SK-N-SH (cell line): Measurements from ENCODE around the gene MEIS2. TPM values are rescaled to one million over a fixed set of nuclear protein-coding genes. Genes with fewer than 3 reads are reported as not detected.

Experiments
- CTCF ChIA-PET: fragments of 300-600, 350-600 bp; formaldehyde crosslinking; extraction: SDS; loops from one replicate; lab custom pipeline; 2021; lab: Yijun Ruan, JAX
- POLR2A ChIA-PET: fragments of 350-600 bp; sonication (Branson Sonifier 250); formaldehyde crosslinking; extraction: SDS; loops from one replicate; lab custom pipeline; 2020; ENCODE audit warnings: antibody characterized with exemption, inconsistent platforms; lab: Yijun Ruan, JAX
- DNase-seq: peaks from one replicate; pipeline ENCODE4 v3.0.0; 2012
- H2AFZ ChIP-seq: fragments of 200-600 bp; sonication (generic); 2 replicates; pipeline ENCODE4 v1.8.1; 2016; ENCODE audit warnings: antibody characterized with exemption, mild to moderate bottlenecking, low read depth
- H3F3A ChIP-seq: fragments of 200-600 bp; sonication (generic); replicated peaks from 2 replicates; pipeline ENCODE3; 2016; ENCODE audit warnings: antibody characterized with exemption, mild to moderate bottlenecking; ENCODE audit not compliant: insufficient read depth
- H3K27ac ChIP-seq, 2 experiments: fragments of 200-500 bp in 1 of 2; fragments of 200-600 bp in 1 of 2; sonication (Bioruptor generic) in 1 of 2; sonication (generic), shearing (Covaris generic) in 1 of 2; 2 replicates each; pipeline versions ENCODE4 v1.5.1 to v1.6.1; 2014 to 2016; ENCODE audit warnings: low read depth in 2 of 2, inconsistent platforms in 1 of 2, low read length in 1 of 2, mild to moderate bottlenecking in 1 of 2, mixed read lengths in 1 of 2
- H3K27me3 ChIP-seq: fragments of 200-600 bp; sonication (generic), shearing (Covaris generic); 2 replicates; pipeline ENCODE4 v1.6.1; 2016; ENCODE audit warnings: mixed run types; ENCODE audit not compliant: insufficient read depth
- H3K36me3 ChIP-seq, 2 experiments: fragments of 200-500 bp in 1 of 2; fragments of 200-600 bp in 1 of 2; sonication (Bioruptor generic) in 1 of 2; sonication (generic) in 1 of 2; replicated peaks in 1 of 2; 2 replicates each; pipeline versions ENCODE3 to v1.5.1; 2014 to 2016; ENCODE audit warnings: low read length in 1 of 2, mild to moderate bottlenecking in 1 of 2; ENCODE audit not compliant: insufficient read depth in 2 of 2, control insufficient read depth in 1 of 2
- H3K4me1 ChIP-seq, 2 experiments: fragments of 200-500 bp in 1 of 2; fragments of 200-600 bp in 1 of 2; sonication (Bioruptor generic) in 1 of 2; sonication (generic), shearing (Covaris generic) in 1 of 2; 2 replicates each; pipeline versions ENCODE4 v1.5.1 to v1.6.1; 2014 to 2016; ENCODE audit warnings: low read depth in 1 of 2, low read length in 1 of 2, mixed run types in 1 of 2; ENCODE audit not compliant: insufficient read depth in 2 of 2, control insufficient read depth in 1 of 2
- H3K4me2 ChIP-seq: fragments of 200-600 bp; sonication (generic), shearing (Covaris generic); 2 replicates; pipeline ENCODE4 v1.6.1; 2017; ENCODE audit warnings: mixed run types
- H3K4me3 ChIP-seq, 2 experiments: fragments of 200-500 bp in 1 of 2; fragments of 200-600 bp in 1 of 2; sonication (Bioruptor generic) in 1 of 2; sonication (generic), shearing (Covaris generic) in 1 of 2; 2 replicates each; pipeline versions ENCODE4 v1.5.1 to v1.8.1; 2014 to 2016; ENCODE audit warnings: low read depth in 2 of 2, inconsistent platforms in 1 of 2, low read length in 1 of 2, mild to moderate bottlenecking in 1 of 2, mixed read lengths in 1 of 2, moderate library complexity in 1 of 2
- H3K79me2 ChIP-seq: fragments of 200-600 bp; sonication (generic); 2 replicates; pipeline ENCODE4 v1.8.1; 2017; ENCODE audit warnings: mild to moderate bottlenecking; ENCODE audit not compliant: insufficient read depth
- H3K9ac ChIP-seq: fragments of 200-600 bp; sonication (generic); 2 replicates; pipeline ENCODE4 v1.6.1; 2017; ENCODE audit warnings: mixed run types
- H3K9me2 ChIP-seq: fragments of 200-600 bp; sonication (generic); 2 replicates; pipeline ENCODE4 v1.6.1; 2017; ENCODE audit warnings: mixed run types
- H3K9me3 ChIP-seq: fragments of 200-600 bp; sonication (generic); 2 replicates; pipeline ENCODE4 v1.6.1; 2017; ENCODE audit warnings: mixed run types, mild to moderate bottlenecking, moderate library complexity
- H4K20me1 ChIP-seq: fragments of 200-600 bp; sonication (generic); 2 replicates; pipeline ENCODE4 v1.6.1; 2017; ENCODE audit warnings: mild to moderate bottlenecking, mixed run types; ENCODE audit not compliant: insufficient read depth
- CHD2 ChIP-seq: fragments of 150-350 bp; IDR thresholded peaks from 2 replicates; pipeline ENCODE4 v1.6.1; 2018; ENCODE audit warnings: low read length; ENCODE audit not compliant: partially characterized antibody
- CTCF ChIP-seq: fragments of 200-600 bp; sonication (generic); IDR thresholded peaks from 2 replicates; pipeline ENCODE4 v1.6.1; 2017; ENCODE audit warnings: antibody characterized with exemption, mild to moderate bottlenecking, moderate library complexity
- ELF1 ChIP-seq: IDR thresholded peaks from 2 replicates; pipeline ENCODE4 v1.4.0; 2012
- FOXM1 ChIP-seq: IDR thresholded peaks from 2 replicates; pipeline ENCODE4 v1.4.0; 2012; ENCODE audit warnings: low read depth, mild to moderate bottlenecking
- GABPA ChIP-seq: IDR thresholded peaks from 2 replicates; pipeline ENCODE4 v1.4.0; 2012; ENCODE audit warnings: low read depth, mild to moderate bottlenecking
- GATA2 ChIP-seq: sonication (generic); formaldehyde crosslinking; IDR thresholded peaks from 2 replicates; pipeline ENCODE4 v1.5.0; 2020; ENCODE audit warnings: mild to moderate bottlenecking, missing genetic modification reagents
- MAX ChIP-seq: IDR thresholded peaks from 2 replicates; pipeline ENCODE4 v1.4.0; 2012; ENCODE audit warnings: low read depth
- MXI1 ChIP-seq: IDR thresholded peaks from 2 replicates; pipeline ENCODE4 v1.6.1; 2012; ENCODE audit warnings: mild to moderate bottlenecking, low read depth, low read length, improper control_type of control experiment
- PBX3 ChIP-seq: IDR thresholded peaks from 2 replicates; pipeline ENCODE4; 2012
- RCOR1 ChIP-seq: fragments of 150-350 bp; IDR thresholded peaks from 2 replicates; pipeline ENCODE4 v1.6.1; 2017; ENCODE audit warnings: antibody characterized with exemption, low read length
- RFX5 ChIP-seq: IDR thresholded peaks from 2 replicates; pipeline ENCODE4 v1.6.1; 2012; ENCODE audit warnings: mild to moderate bottlenecking, improper control_type of control experiment, low read length
- RXRA ChIP-seq: IDR thresholded peaks from 2 replicates; pipeline ENCODE4 v1.4.0; 2012; ENCODE audit warnings: low read depth, mild to moderate bottlenecking, borderline replicate concordance
- SIN3A ChIP-seq: IDR thresholded peaks from 2 replicates; pipeline ENCODE4 v1.6.1; 2012; ENCODE audit warnings: low read depth, mild to moderate bottlenecking, low read length, moderate library complexity, borderline replicate concordance
- SMC3 ChIP-seq: IDR thresholded peaks from 2 replicates; pipeline ENCODE4 v1.6.1; 2012; ENCODE audit warnings: low read depth, low read length, improper control_type of control experiment
- TAF1 ChIP-seq: IDR thresholded peaks from 2 replicates; pipeline ENCODE4 v1.6.1; 2012; ENCODE audit warnings: low read depth, mild to moderate bottlenecking, low read length, moderate library complexity, borderline replicate concordance
- TCF12 ChIP-seq: IDR thresholded peaks from 2 replicates; pipeline ENCODE4 v1.4.0; 2012
- USF1 ChIP-seq: IDR thresholded peaks from 2 replicates; pipeline ENCODE4 v1.4.0; 2012; ENCODE audit warnings: low read depth, borderline replicate concordance
- WGBS: methylation state at CpG from one replicate; pipeline ENCODE4 v1.1.6; 2017; ENCODE audit warnings: low lambda C conversion rate; 5-methylcytosine and 5-hydroxymethylcytosine counted together
- polyA plus RNA-seq, 3 experiments: library from polyadenylated mRNA; depleted of rRNA; stranded (reverse); fragments of >200 nt; gene quantifications; 2 replicates each; pipeline ENCODE4 v1.2.3, GENCODE V29; 2012

MEIS2 gene
- polyA plus RNA-seq, 1 of the 3 experiments (the other 2 are of a cell fraction): 146 TPM

- peak overlapping the region; percentile 99 for H3K27ac ChIP-seq
- peak overlapping the region; percentile 100; the same call in 1 of the 2 replicates for H3K9ac ChIP-seq
- peak overlapping the region; percentile 89 for H3K4me2 ChIP-seq
- TF ChIP-seq USF1 (no peak), RFX5 (no peak), RXRA (0 out of 2 replicates have a peak, but pooled peaks have one; percentile 32)
- no peaks in the 10 kb centered on the region for H4K20me1 ChIP-seq
- DNase-seq: no peak
- H3F3A ChIP-seq: peaks cover 49% of the 10 kb centered on the region
- no peaks in the 10 kb centered on the region for H3K9me3 ChIP-seq
- POLR2A ChIA-PET: interaction anchor here (1.0 to 3.2 kb wide), 3 partner anchors 9 to 18 kb away, joined by 3 to 23 read pairs (median 6); no protein-coding TSS in a partner anchor
- WGBS: 9% methylated on average over 5 of the region's 5 CpGs
- peaks cover 0 to 8% of the 10 kb centered on the region in 2 experiments; a peak in 2 of 4 replicates for H3K4me1 ChIP-seq
- no peaks in the 10 kb centered on the region for H3K27me3 ChIP-seq
- peaks cover 89% of the 10 kb centered on the region for H3K79me2 ChIP-seq
- no peaks in the 10 kb centered on the region for H3K9me2 ChIP-seq
- peak overlapping the region; percentile 74 to 92 for H3K4me3 ChIP-seq
- peaks cover 0 to 6% of the 10 kb centered on the region in 2 experiments for H3K36me3 ChIP-seq
- H2AFZ ChIP-seq: no peak overlapping the region
- CTCF ChIA-PET: interaction anchor here (0.8 to 10.8 kb wide), 7 partner anchors 10 to 1585 kb away, joined by 3 to 101 read pairs (median 6); no protein-coding TSS in a partner anchor
Measured at GRCh38 chr15:37105889-37106288, 5.5 kb upstream of the MEIS2 start.

- Histone ChIP-seq H3K9me2 (no peaks in the 10 kb centered on the region), H3K4me3 (peak overlapping the region; percentile 74 to 92), H3K27me3 (no peaks in the 10 kb centered on the region), H3K9me3 (no peaks in the 10 kb centered on the region), H4K20me1 (no peaks in the 10 kb centered on the region), H3K9ac (peak overlapping the region; percentile 100; the same call in 1 of the 2 replicates), H3F3A (peaks cover 49% of the 10 kb centered on the region), H3K4me2 (peak overlapping the region; percentile 89), H2AFZ (no peak overlapping the region)
- WGBS: 8% methylated on average over 2 of the region's 2 CpGs
- ChIA-PET CTCF (interaction anchor here (0.7 to 10.8 kb wide), 8 partner anchors 9 to 1584 kb away, joined by 3 to 101 read pairs (median 4); no protein-coding TSS in a partner anchor), POLR2A (interaction anchor here (0.7 to 3.2 kb wide), 9 partner anchors 8 to 689 kb away, joined by 3 to 23 read pairs (median 3); no protein-coding TSS in a partner anchor)
- no peak for TF ChIP-seq MXI1
- TF ChIP-seq, all 33 proteins: peak for 0
- Histone ChIP-seq H3K79me2 (peaks cover 87% of the 10 kb centered on the region), H3K4me1 (peaks cover 0 to 4% of the 10 kb centered on the region in 2 experiments; a peak in 2 of 4 replicates), H3K36me3 (peaks cover 0 to 6% of the 10 kb centered on the region in 2 experiments), H3K27ac (peak overlapping the region; percentile 99)
- DNase-seq: no peak
Measured at GRCh38 chr15:37105029-37105428, 4.7 kb upstream of the MEIS2 start.

- no peaks in the 10 kb centered on the region for H3K9me2 ChIP-seq
- CTCF ChIA-PET: interaction anchor here (0.7 to 10.8 kb wide), 7 partner anchors 9 to 776 kb away, joined by 3 to 101 read pairs (median 6); no protein-coding TSS in a partner anchor
- H3K79me2 ChIP-seq: peaks cover 87% of the 10 kb centered on the region
- WGBS: 14% methylated on average over 12 of the region's 12 CpGs
- peak overlapping the region; percentile 99 for H3K27ac ChIP-seq
- peaks cover 0 to 4% of the 10 kb centered on the region in 2 experiments; a peak in 2 of 4 replicates for H3K4me1 ChIP-seq
- peak overlapping the region; percentile 74 to 92 for H3K4me3 ChIP-seq
- H3K4me2 ChIP-seq: peak overlapping the region; percentile 89
- peak overlapping the region; percentile 100 for H3K9ac ChIP-seq
- H3K36me3 ChIP-seq: peaks cover 0 to 6% of the 10 kb centered on the region in 2 experiments
- H3K27me3 ChIP-seq: no peaks in the 10 kb centered on the region
- POLR2A ChIA-PET: interaction anchor here (0.7 to 3.2 kb wide), 9 partner anchors 8 to 690 kb away, joined by 3 to 23 read pairs (median 3); no protein-coding TSS in a partner anchor
- peak; percentile 56 for DNase-seq
- H2AFZ ChIP-seq: peak overlapping the region; percentile 45; the same call in 1 of the 2 replicates
- no peaks in the 10 kb centered on the region for H3K9me3 ChIP-seq
- H3F3A ChIP-seq: peaks cover 53% of the 10 kb centered on the region
- no peaks in the 10 kb centered on the region for H4K20me1 ChIP-seq
- TF ChIP-seq CTCF (no peak), ELF1 (no peak), TCF12 (peak; percentile 23; the same call in 1 of the 2 replicates), RFX5 (no peak), GABPA (no peak), FOXM1 (no peak), RCOR1 (no peak), PBX3 (0 out of 2 replicates have a peak, but pooled peaks have one; percentile 5), CHD2 (no peak), SIN3A (no peak; the same call in 1 of the 2 replicates), GATA2 (CRISPR knock-in tag) (no peak), SMC3 (no peak), TAF1 (peak; percentile 56), MAX (peak; percentile 13; the same call in 1 of the 2 replicates)
Measured at GRCh38 chr15:37104424-37104981, 4.2 kb upstream of the MEIS2 start.
